Measurements from ENCODE around the gene DFFB.

Gene DFFB

GRCh38 chr1:3834701-3835100 lies 22.6 kb upstream of the DFFB start:
- DNase-seq, result no peak

- no peak for DNase-seq
Measured at GRCh38 chr1:3836421-3836820, 20.9 kb upstream of the DFFB start.

GRCh38 chr1:3837200-3837599 lies 20.1 kb upstream of the DFFB start:
- DNase-seq, result no peak

- no peak for DNase-seq
Measured at GRCh38 chr1:3837685-3838084, 19.6 kb upstream of the DFFB start.

GRCh38 chr1:3838788-3839187 lies 18.5 kb upstream of the DFFB start:
- DNase-seq, result no peak

- DNase-seq, result no peak
Measured at GRCh38 chr1:3841491-3841890, 15.8 kb upstream of the DFFB start.

GRCh38 chr1:3842912-3843311 lies 14.4 kb upstream of the DFFB start:
- DNase-seq, result no peak

GRCh38 chr1:3846541-3846940 lies 10.7 kb upstream of the DFFB start:
- DNase-seq, result no peak

GRCh38 chr1:3847081-3847480 lies 10.2 kb upstream of the DFFB start:
- no peak for DNase-seq

- DNase-seq, result no peak
Measured at GRCh38 chr1:3850857-3851256, 6.4 kb upstream of the DFFB start.

- no peak for DNase-seq
Measured at GRCh38 chr1:3851292-3851691, 6.0 kb upstream of the DFFB start.

- no peak for DNase-seq
Measured at GRCh38 chr1:3852091-3852490, 5.2 kb upstream of the DFFB start.

- no peak for DNase-seq
Measured at GRCh38 chr1:3852711-3853485, 4.4 kb upstream of the DFFB start.

- no peak for DNase-seq
Measured at GRCh38 chr1:3857791-3858129, 484 bp downstream of the DFFB start.

- no peak for DNase-seq
Measured at GRCh38 chr1:3858231-3858981, 1.1 kb downstream of the DFFB start.

- DNase-seq, result no peak
Measured at GRCh38 chr1:3863231-3863935, 6.1 kb downstream of the DFFB start.

GRCh38 chr1:3864884-3865283 lies 7.6 kb downstream of the DFFB start:
- DNase-seq, result no peak

- DNase-seq, result no peak
Measured at GRCh38 chr1:3865606-3866160, 8.4 kb downstream of the DFFB start.

GRCh38 chr1:3868464-3869006 lies 11.3 kb downstream of the DFFB start:
- DNase-seq, result no peak

- no peak for DNase-seq
Measured at GRCh38 chr1:3869751-3870301, 12.6 kb downstream of the DFFB start.

- DNase-seq, result no peak
Measured at GRCh38 chr1:3871451-3871805, 14.2 kb downstream of the DFFB start.

- DNase-seq, result no peak
Measured at GRCh38 chr1:3872546-3872945, 15.3 kb downstream of the DFFB start.

- DNase-seq, result no peak
Measured at GRCh38 chr1:3874736-3875135, 17.5 kb downstream of the DFFB start.
